HEK293T (cell line): ENCODE results near the gene RFC4.

Experiments used
- ARNT ChIP-seq: fragments of 450-650 bp; IDR thresholded peaks from 2 replicates; pipeline ENCODE4 v1.6.1; 2017; ENCODE audit warnings: mild to moderate bottlenecking
- BHLHE40 ChIP-seq: fragments of 450-650 bp; IDR thresholded peaks from 2 replicates; pipeline ENCODE4 v1.6.1; 2016; ENCODE audit warnings: mild to moderate bottlenecking, moderate library complexity, borderline replicate concordance
- CTBP1 ChIP-seq: fragments of 450-650 bp; IDR thresholded peaks from 2 replicates; pipeline ENCODE4 v1.6.1; 2016; ENCODE audit warnings: borderline replicate concordance
- ELF4 ChIP-seq: fragments of 450-650 bp; IDR thresholded peaks from 2 replicates; pipeline ENCODE4 v1.6.1; 2017; ENCODE audit warnings: antibody characterized with exemption
- FOXA1 ChIP-seq: fragments of 450-650 bp; IDR thresholded peaks from 2 replicates; pipeline ENCODE4 v1.6.1; 2016; ENCODE audit warnings: mild to moderate bottlenecking
- FOXK2 ChIP-seq: fragments of 450-650 bp; IDR thresholded peaks from 2 replicates; pipeline ENCODE4 v1.6.1; 2016; ENCODE audit warnings: mild to moderate bottlenecking
- FOXM1 ChIP-seq: fragments of 450-650 bp; IDR thresholded peaks from 2 replicates; pipeline ENCODE4 v1.6.1; 2017; ENCODE audit warnings: mild to moderate bottlenecking, borderline replicate concordance
- SP1 ChIP-seq: fragments of 450-650 bp; IDR thresholded peaks from 2 replicates; pipeline ENCODE4 v1.6.1; 2017

DNA sequence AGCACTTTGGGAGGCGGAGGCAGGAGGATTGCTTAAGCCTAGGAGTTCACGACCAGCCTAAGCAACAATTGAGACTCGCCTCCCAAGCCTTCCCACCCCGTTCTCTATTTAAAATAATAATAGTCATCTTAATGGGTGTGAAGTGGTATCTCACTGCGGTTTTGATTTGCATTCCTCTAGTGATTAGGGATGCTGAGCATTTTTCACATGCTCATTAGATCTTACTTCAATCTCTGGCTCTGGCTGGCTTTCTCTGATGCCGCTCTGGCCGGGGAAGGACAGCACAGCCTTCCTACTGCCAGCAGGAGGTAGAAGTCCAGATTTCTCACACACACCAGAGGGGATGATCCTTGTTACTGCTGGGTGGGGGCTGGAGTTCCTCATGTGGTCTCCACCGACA lies 30.3 kb downstream of the RFC4 start:
- TF ChIP-seq FOXM1 (no peak), ELF4 (no peak), ARNT (no peak), FOXK2 (no peak), BHLHE40 (no peak), FOXA1 (no peak), SP1 (no peak), CTBP1 (no peak)
